ENCODE data around the gene POLR3A.

Gene POLR3A

DNA sequence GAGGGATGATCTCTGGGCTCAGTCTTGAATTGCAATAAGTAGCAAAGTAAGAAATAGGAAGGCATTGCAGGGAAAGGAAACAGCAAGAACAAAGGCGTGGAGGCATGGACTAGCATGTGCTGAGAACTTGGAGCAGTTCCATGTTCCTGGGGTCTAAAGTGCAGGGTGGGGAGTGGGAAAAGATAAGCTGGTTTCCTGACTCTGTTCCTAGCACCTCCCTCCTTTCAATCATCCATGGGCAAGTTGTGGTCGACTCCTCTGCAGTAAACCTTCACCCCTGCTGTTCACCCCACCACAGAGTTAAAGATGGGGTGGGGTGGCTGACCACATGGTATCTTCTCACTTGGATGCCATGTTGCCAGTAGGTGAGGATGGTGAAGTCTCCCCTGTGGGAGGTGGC, 33.9 kb upstream of the POLR3A start:
- TF ChIP-seq, protein P1, sequence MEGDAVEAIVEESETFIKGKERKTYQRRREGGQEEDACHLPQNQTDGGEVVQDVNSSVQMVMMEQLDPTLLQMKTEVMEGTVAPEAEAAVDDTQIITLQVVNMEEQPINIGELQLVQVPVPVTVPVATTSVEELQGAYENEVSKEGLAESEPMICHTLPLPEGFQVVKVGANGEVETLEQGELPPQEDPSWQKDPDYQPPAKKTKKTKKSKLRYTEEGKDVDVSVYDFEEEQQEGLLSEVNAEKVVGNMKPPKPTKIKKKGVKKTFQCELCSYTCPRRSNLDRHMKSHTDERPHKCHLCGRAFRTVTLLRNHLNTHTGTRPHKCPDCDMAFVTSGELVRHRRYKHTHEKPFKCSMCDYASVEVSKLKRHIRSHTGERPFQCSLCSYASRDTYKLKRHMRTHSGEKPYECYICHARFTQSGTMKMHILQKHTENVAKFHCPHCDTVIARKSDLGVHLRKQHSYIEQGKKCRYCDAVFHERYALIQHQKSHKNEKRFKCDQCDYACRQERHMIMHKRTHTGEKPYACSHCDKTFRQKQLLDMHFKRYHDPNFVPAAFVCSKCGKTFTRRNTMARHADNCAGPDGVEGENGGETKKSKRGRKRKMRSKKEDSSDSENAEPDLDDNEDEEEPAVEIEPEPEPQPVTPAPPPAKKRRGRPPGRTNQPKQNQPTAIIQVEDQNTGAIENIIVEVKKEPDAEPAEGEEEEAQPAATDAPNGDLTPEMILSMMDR (IDR thresholded peaks at IDR 0.05; ENCODE audit: insufficient read depth, low read length, missing control alignments) = no peak
- DNase-seq (ENCODE audit: low read depth, low spot score) = no peak
- H3K4me3 ChIP-seq (ENCODE audit: low read depth, low read length) = no peak overlapping the region
- ChIA-PET POLR2A (no interaction called here), CTCF (interaction anchor here (1.4 to 1.5 kb wide), 2 partner anchors 13 to 16 kb away, joined by 3 read pairs; no protein-coding TSS in a partner anchor)

DNA sequence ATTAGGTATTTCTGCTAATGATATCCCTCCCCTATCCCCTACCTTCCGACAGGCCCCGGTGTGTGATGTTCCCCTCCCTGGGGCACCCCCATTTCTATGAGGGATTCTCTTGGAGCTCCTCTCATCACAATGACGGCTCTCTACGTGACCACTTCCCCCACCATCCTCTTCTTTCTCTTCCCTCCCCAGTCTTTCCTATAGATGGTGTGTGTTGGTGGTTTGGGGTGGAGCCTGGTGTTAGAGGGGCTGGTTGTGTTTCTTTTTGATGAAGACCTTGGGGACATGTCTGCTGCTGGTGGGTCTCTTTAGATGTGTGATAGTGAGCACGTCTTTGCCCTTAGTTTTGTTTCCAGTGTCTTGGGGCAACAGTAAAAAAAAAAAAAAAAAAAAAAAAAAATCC, 33.0 kb upstream of the POLR3A start:
- TF ChIP-seq, protein P1 (IDR thresholded peaks at IDR 0.05; ENCODE audit: insufficient read depth, low read length, missing control alignments) = no peak
- H3K4me3 ChIP-seq (ENCODE audit: low read depth, low read length) = no peak overlapping the region
- no peak for DNase-seq (ENCODE audit: low read depth, low spot score)
- ChIA-PET POLR2A (no interaction called here), CTCF (interaction anchor here (1.4 to 1.5 kb wide), 2 partner anchors 12 to 15 kb away, joined by 3 read pairs; no protein-coding TSS in a partner anchor)

DNA sequence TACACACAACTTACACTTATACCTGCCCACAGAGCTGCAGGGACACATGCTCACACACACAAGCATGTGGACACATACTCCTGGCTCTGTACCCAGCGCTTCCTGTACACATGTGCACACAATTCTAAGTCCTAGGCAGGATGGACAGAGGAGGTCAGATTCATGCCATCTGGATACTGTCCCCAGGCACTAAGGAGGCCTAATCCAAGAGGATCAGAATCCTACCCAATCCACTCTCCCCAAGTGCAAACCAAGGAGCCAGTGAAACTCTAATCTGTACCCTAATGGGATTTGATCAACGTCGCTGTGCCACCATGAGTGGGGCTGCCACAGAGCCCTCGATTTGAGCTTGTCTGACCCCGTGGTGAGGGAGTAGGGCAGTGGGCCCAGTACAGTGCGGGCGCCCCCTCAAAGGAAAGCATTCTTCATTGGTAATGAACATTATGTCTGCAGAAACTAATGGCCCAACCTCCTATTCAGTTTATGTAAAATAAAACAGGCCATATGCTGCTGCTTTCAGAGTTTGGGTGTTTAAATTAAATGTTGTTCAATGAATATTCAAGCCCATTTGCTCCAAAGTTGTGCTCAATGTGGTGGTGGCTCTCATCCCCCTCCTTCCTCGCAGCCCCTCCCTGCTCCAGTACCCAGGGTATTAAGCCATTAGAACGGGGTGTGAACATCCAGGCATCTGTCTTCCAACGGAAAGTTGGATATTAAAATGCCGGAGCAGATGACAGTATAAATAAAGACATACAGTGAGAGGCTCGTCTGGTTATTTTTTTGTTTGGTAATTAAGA, 30.8 kb upstream of the POLR3A start:
- TF ChIP-seq, protein P1 (IDR thresholded peaks at IDR 0.05; ENCODE audit: insufficient read depth, low read length, missing control alignments) = no peak
- no peak overlapping the region for H3K4me3 ChIP-seq (ENCODE audit: low read depth, low read length)
- DNase-seq (ENCODE audit: low read depth, low spot score) = no peak
- ChIA-PET POLR2A (no interaction called here), CTCF (interaction anchor here (6.3 kb wide), 1 partner anchor 14 kb away, joined by 48 read pairs; no protein-coding TSS in a partner anchor)

- H3K4me3 ChIP-seq (ENCODE audit: low read depth, low read length) = no peak overlapping the region
- no peak for DNase-seq (ENCODE audit: low read depth, low spot score)
- TF ChIP-seq, protein P1 (IDR thresholded peaks at IDR 0.05; ENCODE audit: insufficient read depth, low read length, missing control alignments) = no peak
- ChIA-PET POLR2A (no interaction called here), CTCF (interaction anchor here (1.0 to 6.3 kb wide), 2 partner anchors 10 to 12 kb away, joined by 3 to 48 read pairs; no protein-coding TSS in a partner anchor)
These were observed 29.2 kb upstream of the POLR3A start for GRCh38 chr10:78058562-78058961.

GRCh38 chr10:78053211-78053868, 24.0 kb upstream of the POLR3A start:
- ChIA-PET CTCF (interaction anchor here (1.0 to 1.2 kb wide), 3 partner anchors 8 to 17 kb away, joined by 3 to 7 read pairs (median 3); no protein-coding TSS in a partner anchor), POLR2A (interaction anchor here (0.7 to 1.2 kb wide), 3 partner anchors 703 to 1143 kb away, joined by 3 to 4 read pairs (median 3); no protein-coding TSS in a partner anchor)
- TF ChIP-seq, protein P1 (IDR thresholded peaks at IDR 0.05; ENCODE audit: insufficient read depth, low read length, missing control alignments) = no peak
- peak; percentile 52 for DNase-seq (ENCODE audit: low read depth, low spot score)
- H3K4me3 ChIP-seq (ENCODE audit: low read depth, low read length) = no peak overlapping the region

DNA sequence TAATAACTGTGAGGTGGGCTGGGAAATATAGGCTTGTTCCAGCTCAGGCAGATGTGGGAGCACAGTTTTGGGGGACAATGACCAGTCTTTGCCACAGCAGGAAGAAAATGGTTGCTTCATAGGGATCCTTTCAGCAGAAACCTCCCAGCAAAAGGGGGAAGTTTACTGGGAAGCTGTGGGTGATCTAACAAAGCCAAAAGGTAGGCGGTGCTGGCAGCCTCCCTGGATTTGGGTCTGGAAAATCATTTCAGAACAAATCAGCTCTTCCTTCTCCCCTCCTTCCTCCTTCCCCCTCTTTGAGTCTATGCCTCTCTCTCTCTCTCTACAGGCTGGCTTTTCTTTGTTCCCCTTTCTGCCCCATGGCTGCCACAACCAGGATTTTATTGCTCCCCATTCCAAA, 20.5 kb upstream of the POLR3A start:
- TF ChIP-seq, protein P1 (IDR thresholded peaks at IDR 0.05; ENCODE audit: insufficient read depth, low read length, missing control alignments) = no peak
- no peak for DNase-seq (ENCODE audit: low read depth, low spot score)
- CTCF ChIA-PET = interaction anchor here (0.7 to 5.8 kb wide), 6 partner anchors 12 to 1154 kb away, joined by 3 to 86 read pairs (median 3); no protein-coding TSS in a partner anchor
- POLR2A ChIA-PET = no interaction called here
- H3K4me3 ChIP-seq (ENCODE audit: low read depth, low read length) = no peak overlapping the region
